A549 (cell line): ENCODE measurements around the gene TIMP3.

ENCODE experiments used
- CTCF ChIP-seq: fragments of >200 bp; sonication (Bioruptor Twin); formaldehyde crosslinking; IDR thresholded peaks from 3 replicates; pipeline ENCODE4 v1.5.1; 2016
- EP300 ChIP-seq, 2 experiments: fragments of >200 bp; sonication (Bioruptor Twin); formaldehyde crosslinking; IDR thresholded peaks; 2 replicates in 1 of 2; 3 replicates in 1 of 2; pipeline ENCODE4 v1.6.1; 2016 to 2017
- JUNB ChIP-seq: fragments of >200 bp; sonication (Bioruptor Twin); formaldehyde crosslinking; IDR thresholded peaks from 2 replicates; pipeline ENCODE4 v1.6.1; 2016
- KDM1A ChIP-seq: fragments of 200-600 bp; sonication (generic); IDR thresholded peaks from 2 replicates; pipeline ENCODE4 v1.6.1; 2016; ENCODE audit warnings: low read depth, mild to moderate bottlenecking
- POLR2A ChIP-seq: IDR thresholded peaks from 2 replicates; pipeline ENCODE4 v1.6.1; 2012; ENCODE audit warnings: mild to moderate bottlenecking, low read length
- RAD21 ChIP-seq, 2 experiments: fragments of >200 bp in 1 of 2; sonication (Bioruptor Twin) in 1 of 2; formaldehyde crosslinking in 1 of 2; IDR thresholded peaks in 1 of 2; conservative IDR thresholded peaks in 1 of 2; 2 replicates in 1 of 2; 3 replicates in 1 of 2; pipeline ENCODE4 v1.6.1; 2012 to 2018; ENCODE audit warnings: inconsistent platforms in 1 of 2
- REST ChIP-seq: fragments of 200-600 bp; sonication (generic); IDR thresholded peaks from 2 replicates; pipeline ENCODE4 v1.6.1; 2016; ENCODE audit warnings: antibody characterized with exemption, mild to moderate bottlenecking, moderate library complexity
- RFX5 ChIP-seq: fragments of 450-650 bp; IDR thresholded peaks from 2 replicates; pipeline ENCODE4 v1.7.1; 2014; ENCODE audit warnings: antibody characterized with exemption, mild to moderate bottlenecking, moderate library complexity
- TFCP2L1 ChIP-seq: fragments of 250-450 bp; sonication (Bioruptor Pico); IDR thresholded peaks from 2 replicates; pipeline ENCODE4 v1.5.0; 2021; ENCODE audit warnings: mild to moderate bottlenecking
- ZFP36 ChIP-seq: fragments of 450-650 bp; IDR thresholded peaks from 2 replicates; pipeline ENCODE4 v1.6.1; 2014; ENCODE audit warnings: borderline replicate concordance; ENCODE audit not compliant: partially characterized antibody

DNA sequence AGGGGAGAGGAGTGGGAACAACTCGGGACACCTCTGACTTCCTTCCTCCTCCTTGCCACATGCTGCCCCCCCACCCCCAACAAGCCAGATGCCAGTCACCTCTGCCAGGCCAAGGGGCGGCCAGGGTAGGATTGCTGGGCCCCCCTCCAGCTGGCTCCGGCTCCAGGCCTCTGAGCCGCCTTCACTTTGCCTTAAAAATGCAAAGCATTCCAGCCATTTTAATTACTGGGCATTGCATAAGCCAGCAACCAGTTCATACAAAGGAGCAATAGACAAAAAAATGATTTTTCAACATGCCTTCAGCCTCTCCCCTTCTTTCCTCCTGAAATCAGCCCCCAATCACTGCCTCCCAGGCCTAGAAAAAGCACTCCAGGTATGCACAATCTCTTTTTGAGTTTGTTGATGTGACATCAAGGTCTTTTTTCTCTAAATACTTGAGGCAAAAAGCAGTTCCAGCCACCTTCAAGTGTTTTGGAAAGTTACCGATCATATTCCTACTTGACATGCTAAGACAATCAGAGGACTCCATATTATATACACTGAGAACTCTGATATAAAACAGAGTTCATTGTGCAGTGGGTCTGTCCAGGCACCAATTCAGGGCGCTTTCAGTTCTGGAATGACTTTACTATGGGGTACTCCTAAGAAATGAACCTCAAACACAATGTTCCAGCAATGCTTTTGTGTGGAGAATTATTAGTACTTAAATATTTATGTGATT is 12.4 kb upstream of the TIMP3 start:
- no peak for TF ChIP-seq RAD21 (conservative IDR thresholded peaks at IDR 0.05 in 1 of 2, IDR thresholded peaks at IDR 0.05 in 1 of 2)
- no peak for TF ChIP-seq CTCF
- no peak for TF ChIP-seq JUNB
- no peak for TF ChIP-seq EP300 (IDR thresholded peaks at IDR 0.05)
- TF ChIP-seq POLR2A: no peak
- no peak for TF ChIP-seq TFCP2L1
- TF ChIP-seq REST: no peak
- no peak for TF ChIP-seq RFX5
- TF ChIP-seq KDM1A: no peak
- TF ChIP-seq ZFP36: no peak
